Measurements from ENCODE around the gene HSPA5.

HSPA5 gene

GRCh38 chr9:125189011-125189360, 52.2 kb downstream of the HSPA5 start:
- Histone ChIP-seq H3K27me3 (ENCODE audit: insufficient read depth, insufficient read length) (no peaks in the 10 kb centered on the region), H3K9ac (ENCODE audit: insufficient read length, low read depth) (peak overlapping the region; percentile 98), H3K9me3 (ENCODE audit: insufficient read depth, low read length) (no peaks in the 10 kb centered on the region), H3K4me3 (ENCODE audit: insufficient read length, low read depth) (peak overlapping the region; percentile 91), H3K36me3 (ENCODE audit: insufficient read depth, insufficient read length, low read length) (peaks cover 11% of the 10 kb centered on the region), H3K4me1 (ENCODE audit: insufficient read depth, insufficient read length) (no peaks in the 10 kb centered on the region)
- no peak for DNase-seq (ENCODE audit: low read depth, low spot score)
- no peak for TF ChIP-seq ZNF274 (IDR thresholded peaks at IDR 0.05; ENCODE audit: low read depth, low read length)

Data from NT2/D1 (cell line).